Testis (tissue), 3 donors: Measurements from ENCODE around the gene MECP2. TPM values are rescaled to one million over a fixed set of nuclear protein-coding genes. Genes with fewer than 3 reads are reported as not detected.

Experiments
- DNase-seq: peaks from one replicate; pipeline ENCODE4 v3.0.0-alpha.2; 2019
- H3K27ac ChIP-seq, 2 donors: fragments of 200-600 bp; sonication (generic); one replicate each; pipeline ENCODE4 v1.5.1; 2019
- H3K27me3 ChIP-seq: fragments of 200-600 bp; sonication (generic); one replicate; pipeline ENCODE4 v1.5.1; 2019
- H3K36me3 ChIP-seq: fragments of 200-600 bp; sonication (generic); one replicate; pipeline ENCODE4 v1.5.1; 2017; ENCODE audit warnings: low read depth; ENCODE audit errors: missing control alignments
- H3K4me1 ChIP-seq: fragments of 200-600 bp; sonication (generic); one replicate; pipeline ENCODE4 v1.5.1; 2019
- H3K4me3 ChIP-seq, 2 donors: fragments of 200-600 bp; sonication (generic); one replicate each; pipeline ENCODE4 v1.5.1; 2017 to 2019
- H3K9me3 ChIP-seq: fragments of 200-600 bp; sonication (generic); one replicate; pipeline ENCODE4 v1.5.1; 2017
- POLR2A ChIP-seq: fragments of 450-650 bp; IDR thresholded peaks from one replicate; pipeline ENCODE4 v1.6.1; 2017; ENCODE audit warnings: antibody characterized with exemption, mild to moderate bottlenecking, moderate library complexity
- WGBS, 2 donors: methylation state at CpG; one replicate each; pipeline ENCODE4 v1.1.5; 2018; 5-methylcytosine and 5-hydroxymethylcytosine counted together
- intact Hi-C: fragments of 100-400 bp; cut with DNase I; formaldehyde crosslinking; loops from one replicate; pipeline ENCODE4 v1.15.1; 2023; ENCODE audit warnings: low total_unique reads
- polyA plus RNA-seq: library from polyadenylated mRNA; stranded (reverse); fragments of 350-450 nt; fragmentation: Illumina TruSeq; extraction: RNeasy Lipid Tissue Mini Kit (QIAGEN cat#74804); gene quantifications from one replicate; pipeline ENCODE4 v1.2.3, GENCODE V29; 2014; ENCODE audit warnings: low read depth, low replicate concordance; ENCODE audit not compliant: insufficient read depth
- total RNA-seq, 2 donors: library from RNA; depleted of rRNA; stranded (reverse); fragments of >200 nt; gene quantifications; one replicate each; pipeline ENCODE4 v1.2.3, GENCODE V29; 2016
- TF ChIP-seq, protein P1 (sequence below), 3 experiments: fragments of 450-650 bp in 2 of 3; fragments of 200-600 bp in 1 of 3; sonication (generic) in 1 of 3; IDR thresholded peaks; one replicate each; pipeline ENCODE4 v1.5.1; 2016 to 2019; ENCODE audit warnings: antibody characterized with exemption in 3 of 3, mild to moderate bottlenecking in 2 of 3, moderate library complexity in 1 of 3

MECP2 gene
- total and polyA plus RNA-seq, 3 donors from 2014 or later, result 25.0 to 86.4 (median 85.4) TPM

DNA sequence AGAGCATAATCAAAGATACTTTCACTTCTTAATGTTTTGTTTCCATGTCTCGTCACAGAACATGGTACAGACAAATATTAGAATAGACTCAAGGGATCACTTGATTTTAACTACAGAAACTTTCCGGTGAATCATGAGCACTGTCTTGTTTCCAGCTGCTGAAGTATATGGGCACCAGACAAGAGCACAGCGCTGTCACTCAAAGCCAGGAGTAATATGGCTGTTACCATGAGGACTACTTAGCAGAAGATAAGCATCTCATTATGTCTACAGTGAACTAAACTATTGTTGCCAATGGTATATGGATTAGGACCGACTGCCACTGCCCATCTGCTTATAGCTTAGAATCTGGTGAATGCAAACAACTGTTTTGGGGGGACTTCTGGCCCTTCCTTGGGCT lies 34.3 kb downstream of the MECP2 start:
- Histone ChIP-seq H3K27me3 (no peaks in the 10 kb centered on the region), H3K9me3 (no peaks in the 10 kb centered on the region), H3K4me1 (peaks cover 13% of the 10 kb centered on the region), H3K27ac (no peak overlapping the region), H3K36me3 (no peaks in the 10 kb centered on the region), H3K4me3 (no peak overlapping the region)
- 63 to 73% methylated on average over 4 of the region's 4 CpGs for WGBS, 2 donors
- TF ChIP-seq, protein P1, sequence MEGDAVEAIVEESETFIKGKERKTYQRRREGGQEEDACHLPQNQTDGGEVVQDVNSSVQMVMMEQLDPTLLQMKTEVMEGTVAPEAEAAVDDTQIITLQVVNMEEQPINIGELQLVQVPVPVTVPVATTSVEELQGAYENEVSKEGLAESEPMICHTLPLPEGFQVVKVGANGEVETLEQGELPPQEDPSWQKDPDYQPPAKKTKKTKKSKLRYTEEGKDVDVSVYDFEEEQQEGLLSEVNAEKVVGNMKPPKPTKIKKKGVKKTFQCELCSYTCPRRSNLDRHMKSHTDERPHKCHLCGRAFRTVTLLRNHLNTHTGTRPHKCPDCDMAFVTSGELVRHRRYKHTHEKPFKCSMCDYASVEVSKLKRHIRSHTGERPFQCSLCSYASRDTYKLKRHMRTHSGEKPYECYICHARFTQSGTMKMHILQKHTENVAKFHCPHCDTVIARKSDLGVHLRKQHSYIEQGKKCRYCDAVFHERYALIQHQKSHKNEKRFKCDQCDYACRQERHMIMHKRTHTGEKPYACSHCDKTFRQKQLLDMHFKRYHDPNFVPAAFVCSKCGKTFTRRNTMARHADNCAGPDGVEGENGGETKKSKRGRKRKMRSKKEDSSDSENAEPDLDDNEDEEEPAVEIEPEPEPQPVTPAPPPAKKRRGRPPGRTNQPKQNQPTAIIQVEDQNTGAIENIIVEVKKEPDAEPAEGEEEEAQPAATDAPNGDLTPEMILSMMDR (IDR thresholded peaks at IDR 0.05), result no peak
- TF ChIP-seq POLR2A, result no peak
- DNase-seq, result no peak
- intact Hi-C loops, result no loop called here

DNA sequence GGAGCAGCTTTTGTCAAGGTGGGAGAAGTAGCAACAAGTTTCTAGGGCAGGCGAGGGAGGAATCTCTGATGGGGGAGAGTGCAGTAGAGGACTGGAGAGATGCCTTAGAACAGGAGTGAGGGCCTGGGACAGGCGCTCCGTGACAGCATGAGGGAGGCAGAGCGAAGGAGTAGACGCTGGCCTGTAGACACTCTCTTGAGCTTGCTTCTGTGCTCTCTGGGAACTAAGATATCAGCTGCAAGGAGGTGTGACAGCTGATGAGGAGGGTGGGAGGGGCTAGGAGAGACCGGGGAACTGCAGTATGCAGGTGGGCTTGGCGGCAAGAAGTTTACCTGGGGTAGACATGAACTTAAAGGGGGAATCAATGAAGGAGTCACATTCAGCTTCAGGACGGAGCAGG lies 35.7 kb downstream of the MECP2 start:
- no peak overlapping the region for H3K27ac ChIP-seq
- no peaks in the 10 kb centered on the region for H3K27me3 ChIP-seq
- TF ChIP-seq POLR2A, result no peak
- TF ChIP-seq, protein P1 (IDR thresholded peaks at IDR 0.05), result no peak
- H3K36me3 ChIP-seq, result no peaks in the 10 kb centered on the region
- no peak overlapping the region for H3K4me3 ChIP-seq
- peaks cover 13% of the 10 kb centered on the region for H3K4me1 ChIP-seq
- DNase-seq, result no peak
- WGBS, 2 donors, result 51 to 84% methylated on average over 8 of the region's 8 CpGs
- H3K9me3 ChIP-seq, result no peaks in the 10 kb centered on the region
- intact Hi-C loops, result no loop called here

DNA sequence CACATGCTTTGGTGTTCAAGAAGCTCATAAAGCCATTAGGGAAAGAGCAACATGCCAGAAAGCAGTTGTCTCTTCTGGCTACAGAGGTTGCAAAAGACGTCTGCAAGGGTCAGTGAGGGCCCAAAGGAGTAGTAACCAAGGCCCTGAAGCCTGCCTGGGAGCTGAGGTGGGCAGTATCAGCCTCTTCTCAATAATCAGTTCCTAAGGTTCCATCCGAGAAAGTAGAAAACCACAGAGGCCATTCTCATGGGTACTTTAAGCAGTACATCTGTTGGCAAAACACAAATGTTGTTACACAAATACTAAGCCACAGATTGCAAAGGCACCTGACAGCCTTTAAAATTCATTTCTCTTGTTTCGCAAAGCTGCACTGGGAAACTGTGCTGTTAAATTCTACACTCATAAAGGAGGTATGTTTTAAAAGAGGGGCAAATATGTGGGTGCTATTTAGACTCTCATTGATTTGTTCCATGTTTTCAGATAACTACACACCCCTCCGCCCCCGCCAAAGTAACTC lies 37.7 kb downstream of the MECP2 start:
- Histone ChIP-seq H3K27me3 (no peaks in the 10 kb centered on the region), H3K4me3 (no peak overlapping the region), H3K9me3 (no peaks in the 10 kb centered on the region), H3K36me3 (no peaks in the 10 kb centered on the region), H3K4me1 (peaks cover 13% of the 10 kb centered on the region), H3K27ac (no peak overlapping the region)
- intact Hi-C loops, result no loop called here
- no peak for DNase-seq
- TF ChIP-seq POLR2A, result no peak
- WGBS, 2 donors, result 59 to 71% methylated on average over 4 to 5 of the region's 5 CpGs

DNA sequence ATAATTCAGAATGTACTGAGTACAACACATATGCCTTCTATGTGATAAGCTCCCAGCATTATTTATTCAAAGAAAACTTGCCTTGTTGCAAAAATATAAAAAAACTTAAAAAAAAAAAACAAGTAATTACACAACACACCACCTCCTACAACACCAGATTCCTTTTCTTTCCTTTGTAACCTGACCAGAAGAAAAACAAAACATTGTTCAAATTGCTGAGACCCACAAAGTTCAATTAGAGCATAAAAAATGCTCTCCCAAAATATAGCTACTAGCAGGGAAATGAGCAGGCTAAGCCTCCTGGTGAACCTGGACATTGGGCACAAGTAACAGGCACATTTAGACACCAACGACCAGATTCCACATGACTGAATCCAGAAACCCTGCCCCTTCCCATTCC lies 38.3 kb downstream of the MECP2 start:
- no peak for DNase-seq
- TF ChIP-seq, protein P1 (IDR thresholded peaks at IDR 0.05), result no peak
- TF ChIP-seq POLR2A, result no peak
- 0 to 15% methylated on average over 1 of the region's 1 CpG for WGBS, 2 donors
- Histone ChIP-seq H3K4me3 (no peak overlapping the region), H3K27ac (no peak overlapping the region), H3K4me1 (peaks cover 13% of the 10 kb centered on the region), H3K36me3 (no peaks in the 10 kb centered on the region), H3K27me3 (no peaks in the 10 kb centered on the region), H3K9me3 (no peaks in the 10 kb centered on the region)
- intact Hi-C loops, result no loop called here

DNA sequence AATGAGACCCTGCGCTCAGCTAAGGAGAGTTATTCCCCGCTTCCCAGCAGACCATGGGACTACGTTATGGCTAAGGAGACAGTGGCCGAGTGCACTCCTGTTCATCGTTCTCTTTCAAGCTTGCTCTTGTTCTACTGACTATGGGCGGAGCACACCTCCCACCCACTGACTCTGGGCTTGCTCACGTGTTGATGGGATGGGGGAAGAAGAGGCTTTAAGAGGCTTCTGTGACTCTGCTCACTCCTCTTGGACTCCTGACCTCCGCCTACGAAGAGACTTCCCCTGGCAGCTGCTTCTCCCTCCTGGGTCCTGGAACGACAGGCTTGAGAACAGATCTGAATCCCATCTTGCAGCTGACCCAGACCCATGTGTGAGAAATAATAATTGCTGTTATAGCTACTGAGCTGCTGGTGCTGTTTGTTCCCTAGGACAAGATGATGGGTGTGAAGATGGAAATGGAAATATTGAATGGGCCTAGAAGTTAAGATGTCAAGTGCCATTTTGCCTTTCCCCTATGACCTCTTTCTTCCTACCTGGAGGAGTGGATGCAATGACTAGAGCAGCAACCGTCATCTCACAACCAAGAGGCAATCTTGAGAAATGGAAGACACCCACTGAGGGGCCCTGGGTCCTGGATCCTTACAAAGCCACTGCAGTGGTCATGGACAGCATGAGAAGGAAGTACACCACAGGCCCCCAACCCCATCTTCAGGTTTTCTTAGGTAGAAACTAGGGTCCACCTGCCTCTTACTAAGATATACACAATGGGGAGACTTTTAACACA lies 39.1 kb downstream of the MECP2 start:
- no peaks in the 10 kb centered on the region for H3K9me3 ChIP-seq
- intact Hi-C loops, result no loop called here

More for the DNA sequence above, 39.1 kb downstream of the MECP2 start:
- DNase-seq, result no peak
- H3K36me3 ChIP-seq, result no peaks in the 10 kb centered on the region
- 67 to 77% methylated on average over 8 to 11 of the region's 11 CpGs for WGBS, 2 donors
- no peak overlapping the region for H3K27ac ChIP-seq
- H3K4me3 ChIP-seq, result no peak overlapping the region
- TF ChIP-seq, protein P1 (IDR thresholded peaks at IDR 0.05), result no peak
- no peak for TF ChIP-seq POLR2A
- H3K4me1 ChIP-seq, result peaks cover 13% of the 10 kb centered on the region
- H3K27me3 ChIP-seq, result no peaks in the 10 kb centered on the region
